Prostate gland (tissue), 2 donors: Measurements from ENCODE around the gene TINAGL1. TPM values are rescaled to one million over a fixed set of nuclear protein-coding genes. Genes with fewer than 3 reads are reported as not detected.

Experiments used
- DNase-seq: peaks from one replicate; pipeline ENCODE4 v3.0.0-alpha.2; 2019; ENCODE audit warnings: low spot score
- H3K27ac ChIP-seq, 2 donors: fragments of 200-600 bp; sonication (generic); 2 replicates each; pipeline ENCODE4 v1.5.1; 2017 to 2019
- H3K27me3 ChIP-seq: fragments of 200-600 bp; sonication (generic); replicated peaks from 2 replicates; pipeline ENCODE4 v1.5.1; 2019; ENCODE audit not compliant: insufficient read depth
- H3K36me3 ChIP-seq, 2 donors: fragments of 200-600 bp; sonication (generic); 1 replicate in 1 of 2; 2 replicates in 1 of 2; pipeline versions ENCODE4 v1.5.1 to v1.8.1; 2017 to 2019
- H3K4me1 ChIP-seq: fragments of 200-600 bp; sonication (generic); replicated peaks from 2 replicates; pipeline ENCODE4 v1.5.1; 2019
- H3K4me3 ChIP-seq, 2 donors: fragments of 200-600 bp; sonication (generic); 2 replicates each; pipeline ENCODE4 v1.5.1; 2017 to 2019
- H3K9me3 ChIP-seq: fragments of 200-600 bp; sonication (generic); 2 replicates; pipeline ENCODE4 v1.5.1; 2017
- CTCF ChIP-seq, 4 experiments: fragments of 200-600 bp in 2 of 4; fragments of 450-650 bp in 2 of 4; sonication (generic) in 2 of 4; IDR thresholded peaks; 1 replicate in 3 of 4; 2 replicates in 1 of 4; pipeline ENCODE4 v1.5.1; 2016 to 2019; ENCODE audit warnings: antibody characterized with exemption in 4 of 4, mild to moderate bottlenecking in 2 of 4, moderate library complexity in 2 of 4
- POLR2A ChIP-seq: fragments of 450-650 bp; IDR thresholded peaks from one replicate; pipeline ENCODE4 v1.6.1; 2016; ENCODE audit warnings: antibody characterized with exemption, mild to moderate bottlenecking
- POLR2AphosphoS5 ChIP-seq: sonication (generic); formaldehyde crosslinking; IDR thresholded peaks from one replicate; pipeline ENCODE4 v1.6.1; 2017; ENCODE audit warnings: antibody characterized with exemption
- WGBS: methylation state at CpG from one replicate; pipeline ENCODE4 v1.1.5; 2018; 5-methylcytosine and 5-hydroxymethylcytosine counted together
- intact Hi-C: fragments of 100-400 bp; cut with DNase I; formaldehyde crosslinking; loops from one replicate; pipeline ENCODE4 v1.14.2; 2022
- total RNA-seq, 2 donors: library from RNA; depleted of rRNA; stranded (reverse); fragments of >200 nt; gene quantifications; one replicate each; pipeline ENCODE4 v1.1.0, GENCODE V29; 2016

Gene TINAGL1
- total RNA-seq, 2 donors from 2014 or later = 103 to 134 TPM

- Histone ChIP-seq H3K4me3 (peak overlapping the region; percentile 36 to 42), H3K4me1 (no peaks in the 10 kb centered on the region), H3K27ac (peak overlapping the region; percentile 77 to 79), H3K27me3 (no peaks in the 10 kb centered on the region), H3K36me3 (no peaks in the 10 kb centered on the region), H3K9me3 (no peaks in the 10 kb centered on the region)
- peak; percentile 84 for DNase-seq
- WGBS = 49% methylated on average over 11 of the region's 11 CpGs
- intact Hi-C loops = loop anchor here (5.0 kb wide), 1 partner anchor 137 kb away; no protein-coding TSS in a partner anchor
- peak; percentile 66 for TF ChIP-seq POLR2AphosphoS5
- no peak for TF ChIP-seq POLR2A
- no peak for TF ChIP-seq CTCF (IDR thresholded peaks at IDR 0.05)
These were observed 760 bp upstream of the TINAGL1 start for GRCh38 chr1:31575369-31576140.

- H3K27ac ChIP-seq = peak overlapping the region; percentile 77 to 79
- DNase-seq = no peak
- no peaks in the 10 kb centered on the region for H3K36me3 ChIP-seq
- H3K4me1 ChIP-seq = no peaks in the 10 kb centered on the region
- no peaks in the 10 kb centered on the region for H3K27me3 ChIP-seq
- TF ChIP-seq POLR2AphosphoS5 (no peak), CTCF (IDR thresholded peaks at IDR 0.05) (no peak), POLR2A (no peak)
- WGBS = 27% methylated on average over 27 of the region's 27 CpGs
- peak overlapping the region; percentile 36 to 42 for H3K4me3 ChIP-seq
- H3K9me3 ChIP-seq = no peaks in the 10 kb centered on the region
- intact Hi-C loops = loop anchor here (5.0 kb wide), 1 partner anchor 135 kb away; no protein-coding TSS in a partner anchor
These were observed 584 bp downstream of the TINAGL1 start for GRCh38 chr1:31576743-31577455.

GRCh38 chr1:31577515-31578192 lies 1.3 kb downstream of the TINAGL1 start:
- Histone ChIP-seq H3K4me1 (no peaks in the 10 kb centered on the region), H3K9me3 (no peaks in the 10 kb centered on the region), H3K27ac (peak overlapping the region; percentile 77 to 79), H3K4me3 (peak overlapping the region; percentile 36 to 42), H3K27me3 (no peaks in the 10 kb centered on the region), H3K36me3 (no peaks in the 10 kb centered on the region)
- no peak for TF ChIP-seq POLR2A
- no peak for TF ChIP-seq CTCF (IDR thresholded peaks at IDR 0.05)
- TF ChIP-seq POLR2AphosphoS5 = no peak
- no peak for DNase-seq
- intact Hi-C loops = loop anchor here (5.0 kb wide), 1 partner anchor 135 kb away; no protein-coding TSS in a partner anchor
- WGBS = 37% methylated on average over 6 of the region's 6 CpGs

GRCh38 chr1:31579374-31579773 lies 3.1 kb downstream of the TINAGL1 start:
- Histone ChIP-seq H3K27ac (peak overlapping the region; percentile 66 to 68), H3K9me3 (no peaks in the 10 kb centered on the region), H3K4me3 (no peak overlapping the region), H3K36me3 (no peaks in the 10 kb centered on the region), H3K27me3 (no peaks in the 10 kb centered on the region), H3K4me1 (no peaks in the 10 kb centered on the region)
- WGBS = 57% methylated on average over 5 of the region's 5 CpGs
- no peak for DNase-seq
- intact Hi-C loops = loop anchor here (5.0 kb wide), 1 partner anchor 133 kb away; no protein-coding TSS in a partner anchor
- TF ChIP-seq POLR2A = no peak
- TF ChIP-seq POLR2AphosphoS5 = no peak
- TF ChIP-seq CTCF (IDR thresholded peaks at IDR 0.05) = no peak
